ENCODE results near the gene ATP5IF1.

ATP5IF1 gene

DNA sequence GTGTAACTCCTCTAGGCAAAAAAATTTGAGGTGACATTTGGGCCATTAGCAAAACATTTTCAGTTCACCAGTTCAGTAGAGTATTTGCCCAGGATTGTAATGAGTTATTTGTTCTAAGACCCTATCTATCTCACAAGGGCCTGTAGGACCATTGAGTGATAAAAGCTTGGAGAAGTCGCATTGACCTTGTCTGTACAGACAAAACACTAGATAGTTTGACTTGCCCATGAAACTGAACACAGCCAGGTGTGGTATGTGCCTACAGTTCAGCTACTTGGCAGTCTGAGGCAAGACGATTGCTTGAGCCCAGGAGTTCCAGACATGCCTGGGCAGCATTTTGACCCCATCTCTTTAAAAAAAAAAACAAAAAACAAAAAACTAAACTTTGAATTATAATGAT, 3.1 kb downstream of the ATP5IF1 start:
- no peak for DNase-seq

GRCh38 chr1:28240024-28240423, 4.1 kb downstream of the ATP5IF1 start:
- DNase-seq = no peak

GRCh38 chr1:28241638-28242241, 5.8 kb downstream of the ATP5IF1 start:
- DNase-seq = no peak

- DNase-seq = no peak
These were observed 7.9 kb downstream of the ATP5IF1 start for GRCh38 chr1:28243685-28244311.

- no peak for DNase-seq
These were observed 8.8 kb downstream of the ATP5IF1 start for GRCh38 chr1:28244549-28245251.

GRCh38 chr1:28246427-28246832, 10.5 kb downstream of the ATP5IF1 start:
- DNase-seq = peak; percentile 85

GRCh38 chr1:28247612-28248272, 11.8 kb downstream of the ATP5IF1 start:
- no peak for DNase-seq

DNA sequence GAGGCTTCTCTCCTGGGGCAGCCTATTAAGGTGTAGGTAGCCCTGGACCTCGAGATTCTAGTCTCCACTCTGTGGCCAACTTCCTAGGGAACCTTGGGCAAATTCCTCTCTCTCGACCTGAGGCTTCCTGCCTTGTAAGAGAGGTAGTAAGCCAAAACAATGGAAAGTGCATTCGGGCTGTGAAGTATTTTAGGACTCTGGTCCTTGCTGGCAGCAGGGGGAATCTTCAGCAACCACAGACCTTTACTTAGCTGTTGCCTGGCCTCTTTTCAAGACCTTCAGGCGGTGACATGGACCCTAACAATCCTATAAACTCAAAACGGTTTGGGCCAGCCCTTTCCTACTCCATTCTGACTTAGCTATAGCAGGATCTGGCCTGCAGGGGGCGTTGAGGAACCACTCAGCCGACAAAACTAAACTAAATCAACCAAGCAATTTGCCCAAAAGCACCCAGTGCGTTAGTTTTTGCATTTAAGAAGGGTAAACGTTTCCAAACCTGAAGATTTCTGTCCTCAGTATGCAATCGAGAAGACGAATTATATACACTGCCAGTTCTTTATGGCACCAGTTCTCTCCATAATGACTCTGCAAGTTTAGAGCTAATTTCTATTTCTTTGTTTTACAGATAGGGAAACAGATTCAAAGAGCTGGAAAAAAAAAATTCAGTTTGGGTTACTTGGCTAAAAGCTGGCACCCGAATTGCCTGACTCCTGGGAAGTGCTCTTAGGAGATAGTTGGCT, 12.5 kb downstream of the ATP5IF1 start:
- DNase-seq = peak; percentile 89

DNA sequence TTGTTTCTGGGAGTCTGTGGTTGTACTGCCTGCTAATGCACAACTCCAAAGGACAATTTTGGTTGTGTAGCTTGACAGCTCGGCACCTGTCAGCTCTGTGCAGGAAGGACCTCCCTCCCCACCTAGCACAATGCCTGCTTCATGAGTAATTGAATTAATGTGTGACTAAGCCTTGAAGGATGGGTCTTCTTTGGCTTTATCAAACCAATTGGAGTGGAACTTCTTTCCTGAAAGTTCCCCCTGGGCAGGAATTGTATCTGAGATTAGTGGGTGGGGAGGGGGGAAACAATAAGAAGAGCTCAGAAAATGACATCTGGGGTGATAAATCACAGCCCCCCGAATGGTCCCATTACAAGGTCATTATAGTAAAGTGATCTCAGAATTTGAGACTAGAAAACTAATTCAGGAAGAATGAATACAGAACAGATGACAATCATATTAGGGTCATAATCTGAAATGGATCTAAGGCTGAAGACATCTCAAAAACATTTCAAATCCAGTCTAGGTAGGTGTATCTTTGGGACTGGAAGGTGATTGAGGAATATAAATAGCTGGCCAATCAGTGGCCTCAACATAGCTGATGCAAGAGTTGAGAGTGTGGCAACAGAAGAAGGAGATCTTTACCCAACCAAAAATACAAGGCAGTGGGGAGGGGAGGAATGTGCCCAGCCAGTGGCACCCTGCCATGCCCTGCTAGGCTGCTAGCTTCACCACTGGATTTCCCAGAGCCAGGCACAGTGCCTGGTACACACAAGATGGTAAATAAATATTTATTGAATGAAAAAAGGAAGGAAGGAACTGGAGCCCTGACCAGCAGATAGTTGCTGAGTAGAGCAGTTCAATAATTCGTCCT, 13.3 kb downstream of the ATP5IF1 start:
- peak; percentile 58 for DNase-seq

DNA sequence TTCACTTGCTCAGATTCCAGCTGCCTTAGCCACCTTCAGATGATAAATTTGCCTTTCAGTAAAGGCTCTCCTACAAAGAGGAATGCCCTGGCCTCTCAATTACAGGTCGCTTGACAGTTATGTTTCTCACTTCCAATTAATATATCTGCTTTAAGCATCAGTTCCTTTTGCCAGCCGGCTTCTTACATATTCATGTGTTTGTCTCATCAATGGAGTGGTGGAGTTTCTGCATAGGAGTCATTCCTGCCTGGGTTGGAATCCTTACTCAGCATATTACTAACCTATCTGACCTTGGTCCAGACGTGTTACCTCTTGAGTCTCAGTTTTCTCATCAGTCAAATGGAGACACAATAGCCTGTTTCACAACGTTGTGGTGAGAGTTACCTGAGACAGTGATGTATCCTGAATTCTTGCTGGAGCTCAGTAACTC, 14.0 kb downstream of the ATP5IF1 start:
- no peak for DNase-seq

- DNase-seq = peak; percentile 70
These were observed 20.4 kb downstream of the ATP5IF1 start for GRCh38 chr1:28256197-28256827.

DNA sequence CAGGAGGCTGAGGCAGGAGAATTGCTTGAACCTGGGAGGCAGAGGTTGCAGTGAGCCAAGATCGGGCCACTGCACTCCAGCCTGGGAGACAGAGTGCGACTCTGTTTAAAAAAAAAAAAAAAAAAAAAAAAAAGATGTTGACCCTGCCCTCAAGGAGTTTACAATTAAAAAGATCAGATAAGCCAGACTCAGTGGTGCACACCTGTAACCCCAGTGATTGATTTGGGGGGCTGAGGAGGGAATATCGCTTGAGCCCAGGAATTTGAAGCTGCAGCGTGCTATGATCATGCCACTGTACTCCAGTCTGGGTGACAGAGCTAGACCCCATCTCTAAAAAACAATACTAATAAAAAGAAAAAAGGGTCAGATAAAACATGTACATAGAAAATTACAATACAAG, 21.8 kb downstream of the ATP5IF1 start:
- DNase-seq = no peak

DNA sequence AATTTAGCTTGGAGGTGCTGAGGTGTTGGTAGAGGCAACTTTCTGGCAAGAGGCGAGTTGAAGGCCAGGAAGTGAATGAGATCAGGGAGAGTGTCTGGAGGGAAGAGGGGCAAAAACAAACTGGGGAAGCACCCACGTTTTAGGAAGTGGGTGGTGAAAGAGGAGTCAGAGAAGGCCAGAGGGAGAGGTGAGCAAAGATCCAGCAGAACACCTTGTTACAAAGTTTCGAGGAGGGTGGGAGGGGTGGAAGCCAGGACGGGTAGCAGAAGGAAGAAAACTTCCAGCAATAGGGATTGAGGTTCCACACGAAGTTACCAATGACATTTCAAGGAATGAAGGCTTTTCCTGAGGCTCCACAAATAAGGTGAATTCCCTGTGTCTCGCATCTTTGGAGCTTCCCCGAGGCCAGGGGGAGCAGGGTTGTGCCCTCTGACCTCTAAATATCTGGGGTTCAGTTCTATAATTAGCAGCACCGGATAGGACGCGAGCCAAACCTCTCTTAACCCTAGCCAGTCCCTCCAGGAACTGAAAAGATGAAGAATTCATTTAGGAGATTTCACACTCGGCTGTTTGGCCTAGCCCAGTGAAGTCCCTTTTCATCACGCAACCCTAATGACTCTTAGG, 22.8 kb downstream of the ATP5IF1 start:
- no peak for DNase-seq

DNA sequence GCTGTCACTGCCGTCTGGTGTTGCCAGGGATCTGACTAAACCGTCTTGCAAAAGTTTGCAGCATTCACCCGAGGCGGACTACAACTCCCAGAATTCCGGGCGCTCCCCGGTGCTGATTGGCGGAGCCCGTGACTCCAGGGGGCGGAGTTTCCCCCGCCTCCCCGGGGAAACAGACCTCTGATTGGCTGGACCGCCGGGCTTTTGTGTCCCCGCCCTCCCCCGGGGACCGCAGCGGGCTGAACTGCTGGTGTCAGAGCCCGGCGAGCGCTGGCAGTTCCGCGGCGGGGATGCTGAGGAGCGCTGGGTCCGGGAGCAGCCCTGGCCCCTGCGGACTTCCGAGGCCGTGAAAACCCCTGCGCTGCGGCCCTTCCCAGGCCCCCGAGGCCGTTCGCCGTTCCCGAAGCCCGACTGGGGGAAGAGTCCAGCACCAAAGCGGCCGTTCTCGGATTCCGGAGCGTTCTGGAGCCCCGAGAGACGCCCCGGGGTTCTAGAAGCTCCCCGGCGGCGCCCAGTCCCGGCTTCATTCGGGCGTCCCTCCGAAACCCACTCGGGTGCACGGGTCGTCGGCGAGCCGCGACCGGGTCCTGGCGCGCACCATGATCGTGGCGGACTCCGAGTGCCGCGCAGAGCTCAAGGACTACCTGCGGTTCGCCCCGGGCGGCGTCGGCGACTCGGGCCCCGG, 23.5 kb downstream of the ATP5IF1 start, which contains the start of gene SESN2:
Gene SESN2 (plus strand): TSS at position 267 of the 682 bp plus-strand sequence. CDS start 330 bp downstream, at position 597.
- peak; percentile 100 for DNase-seq

DNA sequence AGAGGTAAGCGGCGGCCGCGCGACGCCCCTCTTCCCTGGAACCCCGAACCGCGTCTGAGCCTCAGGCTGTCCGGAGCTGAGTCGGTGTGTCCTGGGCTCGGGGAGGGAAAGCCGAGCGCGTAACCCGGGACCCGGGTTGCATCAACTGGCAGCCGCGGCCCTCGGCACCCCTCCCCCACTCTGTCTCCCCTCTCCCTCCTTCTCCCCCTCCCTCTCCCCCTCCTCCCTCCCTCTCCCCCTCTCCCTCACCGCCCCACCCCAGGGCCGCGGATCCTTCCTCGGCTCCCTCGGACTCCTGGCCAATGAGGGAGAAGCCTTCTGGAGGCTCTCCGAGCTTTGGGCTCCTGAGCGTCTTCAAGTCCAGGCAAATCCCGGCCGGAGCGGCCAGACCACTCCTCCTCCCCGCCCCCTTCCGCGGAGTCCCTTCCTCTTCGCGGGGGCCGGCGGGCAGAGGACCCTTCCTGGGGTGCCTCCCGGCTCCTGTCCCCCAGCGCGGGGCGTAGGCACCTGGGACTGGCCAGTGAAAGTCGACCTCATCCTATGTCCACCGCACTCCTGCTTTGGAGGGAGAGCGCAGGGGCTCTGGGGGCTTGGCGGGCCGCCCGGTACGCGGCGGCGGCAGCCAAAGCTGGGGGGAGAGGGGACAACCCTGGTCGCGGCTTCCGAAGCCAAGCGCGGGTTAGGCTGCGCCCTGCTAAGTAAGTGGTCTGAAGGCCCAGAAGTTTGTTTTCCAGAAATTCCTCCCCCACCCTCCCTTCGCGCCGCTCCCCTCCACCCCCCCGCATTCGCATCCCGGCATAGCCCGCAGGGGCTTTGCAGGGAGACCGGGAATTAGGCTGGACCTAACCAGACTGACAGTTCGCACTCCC, 24.2 kb downstream of the ATP5IF1 start:
- DNase-seq = no peak

GRCh38 chr1:28260803-28261174, 24.9 kb downstream of the ATP5IF1 start:
- DNase-seq = no peak

GRCh38 chr1:28264897-28265296, 29.0 kb downstream of the ATP5IF1 start:
- no peak for DNase-seq

DNA sequence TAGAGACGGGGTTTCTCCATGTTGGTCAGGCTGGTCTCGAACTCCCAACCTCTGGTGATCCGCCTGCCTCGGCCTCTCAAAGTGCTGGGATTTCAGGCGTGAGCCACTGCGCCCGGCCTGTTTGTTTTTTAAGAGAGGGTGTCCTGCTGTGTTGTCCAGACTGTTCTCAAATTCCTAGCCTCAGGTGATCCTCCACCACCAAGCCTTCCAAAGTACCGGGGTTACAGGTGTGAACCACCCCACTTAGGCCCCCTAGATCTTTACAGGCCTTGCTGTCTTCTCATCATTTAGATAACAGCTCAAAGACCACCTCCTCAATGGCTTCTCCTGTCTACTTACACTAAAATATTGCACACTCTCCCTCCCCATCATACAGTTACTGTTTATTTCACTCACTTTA, 29.7 kb downstream of the ATP5IF1 start:
- DNase-seq = no peak

DNA sequence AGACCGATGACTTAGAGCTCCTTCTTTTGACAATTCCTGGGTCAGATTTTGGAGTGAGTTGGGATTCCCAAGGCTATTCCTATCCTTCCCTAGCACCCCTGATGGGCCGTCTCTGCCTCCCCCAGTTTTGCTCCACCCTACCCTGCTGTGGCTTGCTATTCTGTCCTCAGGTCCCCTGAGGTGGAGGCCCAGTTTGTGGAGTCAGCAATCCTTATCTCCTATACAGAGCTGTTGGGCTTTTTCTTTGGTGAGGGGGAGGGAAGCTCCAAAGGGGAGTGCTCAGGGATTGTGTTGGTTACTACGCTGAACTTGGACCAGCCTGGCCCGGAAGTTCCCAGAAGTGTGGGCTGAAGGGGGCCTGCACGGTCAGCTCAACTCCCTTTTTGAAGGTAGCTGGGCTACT, 31.0 kb downstream of the ATP5IF1 start:
- no peak for DNase-seq
